ENCODE data around the gene ZGRF1.

DNA sequence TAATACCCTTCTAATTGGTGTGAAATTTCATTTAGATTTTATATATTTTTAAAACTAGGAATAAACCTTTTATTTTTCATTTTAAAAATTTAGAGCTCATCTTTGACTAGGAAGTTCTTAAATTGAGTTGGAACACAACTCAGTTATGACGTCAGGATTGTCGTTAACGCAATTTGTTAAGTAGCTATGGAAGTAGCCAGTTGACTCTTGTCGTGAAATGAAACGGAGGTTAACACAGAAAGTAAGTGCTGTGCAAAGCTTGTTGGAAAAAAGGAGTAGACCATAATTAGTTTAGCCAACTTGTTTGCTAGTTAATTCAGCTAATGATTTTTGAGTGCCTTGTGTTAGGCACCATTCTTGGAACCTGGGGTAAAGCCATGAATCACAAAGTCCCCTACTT lies 18.6 kb upstream of the ZGRF1 start:
- no peak for TF ChIP-seq POLR2A (IDR thresholded peaks at IDR 0.05)
- TF ChIP-seq, protein P1, sequence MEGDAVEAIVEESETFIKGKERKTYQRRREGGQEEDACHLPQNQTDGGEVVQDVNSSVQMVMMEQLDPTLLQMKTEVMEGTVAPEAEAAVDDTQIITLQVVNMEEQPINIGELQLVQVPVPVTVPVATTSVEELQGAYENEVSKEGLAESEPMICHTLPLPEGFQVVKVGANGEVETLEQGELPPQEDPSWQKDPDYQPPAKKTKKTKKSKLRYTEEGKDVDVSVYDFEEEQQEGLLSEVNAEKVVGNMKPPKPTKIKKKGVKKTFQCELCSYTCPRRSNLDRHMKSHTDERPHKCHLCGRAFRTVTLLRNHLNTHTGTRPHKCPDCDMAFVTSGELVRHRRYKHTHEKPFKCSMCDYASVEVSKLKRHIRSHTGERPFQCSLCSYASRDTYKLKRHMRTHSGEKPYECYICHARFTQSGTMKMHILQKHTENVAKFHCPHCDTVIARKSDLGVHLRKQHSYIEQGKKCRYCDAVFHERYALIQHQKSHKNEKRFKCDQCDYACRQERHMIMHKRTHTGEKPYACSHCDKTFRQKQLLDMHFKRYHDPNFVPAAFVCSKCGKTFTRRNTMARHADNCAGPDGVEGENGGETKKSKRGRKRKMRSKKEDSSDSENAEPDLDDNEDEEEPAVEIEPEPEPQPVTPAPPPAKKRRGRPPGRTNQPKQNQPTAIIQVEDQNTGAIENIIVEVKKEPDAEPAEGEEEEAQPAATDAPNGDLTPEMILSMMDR (IDR thresholded peaks at IDR 0.05): no peak

All from uterus (tissue), 2 donors.